ENCODE data around the gene ABLIM3.
A peak's percentile ranks its signal among the peaks of the same experiment; 100 is the strongest.

The ABLIM3 gene

GRCh38 chr5:149141224-149141956 lies at the start of gene ABLIM3:
Gene ABLIM3 (plus strand): TSS chr5:149141493. CDS start chr5:149142096, 603 bp downstream.
- H2AFZ ChIP-seq (ENCODE audit: low read depth, low read length), result peak within 1 kb of the TSS; percentile 74
- no peaks in the 10 kb centered on the region for H3K4me1 ChIP-seq (ENCODE audit: insufficient read depth, low read length)
- no peaks in the 10 kb centered on the region for H3K36me3 ChIP-seq (ENCODE audit: insufficient read depth, low read length)

GRCh38 chr5:149093625-149094024 lies 47.7 kb upstream of the ABLIM3 start:
- Histone ChIP-seq H3K27me3 (ENCODE audit: insufficient read depth, low read length) (no peaks in the 10 kb centered on the region), H3K4me1 (ENCODE audit: insufficient read depth, low read length) (no peaks in the 10 kb centered on the region), H3K36me3 (ENCODE audit: insufficient read depth, low read length) (no peaks in the 10 kb centered on the region), H3K9me3 (ENCODE audit: low read length) (no peaks in the 10 kb centered on the region), H3K4me3 (ENCODE audit: low read length) (no peak overlapping the region), H2AFZ (ENCODE audit: low read depth, low read length) (no peak overlapping the region)

More at GRCh38 chr5:149141224-149141956, at the start of gene ABLIM3:
- Histone ChIP-seq H3K9me3 (ENCODE audit: low read length) (no peaks in the 10 kb centered on the region), H3K27me3 (ENCODE audit: insufficient read depth, low read length) (peaks cover 15% of the 10 kb centered on the region), H3K4me3 (ENCODE audit: low read length) (peak within 1 kb of the TSS; percentile 39)

- Histone ChIP-seq H3K36me3 (ENCODE audit: insufficient read depth, low read length) (no peaks in the 10 kb centered on the region), H3K9me3 (ENCODE audit: low read length) (no peaks in the 10 kb centered on the region), H3K4me3 (ENCODE audit: low read length) (no peak overlapping the region), H3K27me3 (ENCODE audit: insufficient read depth, low read length) (no peaks in the 10 kb centered on the region), H3K4me1 (ENCODE audit: insufficient read depth, low read length) (no peaks in the 10 kb centered on the region), H2AFZ (ENCODE audit: low read depth, low read length) (no peak overlapping the region)
Measured at GRCh38 chr5:149094996-149095395, 46.3 kb upstream of the ABLIM3 start.

- Histone ChIP-seq H3K36me3 (ENCODE audit: insufficient read depth, low read length) (no peaks in the 10 kb centered on the region), H3K27me3 (ENCODE audit: insufficient read depth, low read length) (no peaks in the 10 kb centered on the region), H3K4me3 (ENCODE audit: low read length) (no peak overlapping the region), H3K9me3 (ENCODE audit: low read length) (no peaks in the 10 kb centered on the region), H2AFZ (ENCODE audit: low read depth, low read length) (no peak overlapping the region), H3K4me1 (ENCODE audit: insufficient read depth, low read length) (no peaks in the 10 kb centered on the region)
Measured at GRCh38 chr5:149099920-149100319, 41.4 kb upstream of the ABLIM3 start.

GRCh38 chr5:149100331-149100730 lies 41.0 kb upstream of the ABLIM3 start:
- Histone ChIP-seq H3K27me3 (ENCODE audit: insufficient read depth, low read length) (no peaks in the 10 kb centered on the region), H3K4me3 (ENCODE audit: low read length) (no peak overlapping the region), H2AFZ (ENCODE audit: low read depth, low read length) (no peak overlapping the region), H3K9me3 (ENCODE audit: low read length) (no peaks in the 10 kb centered on the region), H3K36me3 (ENCODE audit: insufficient read depth, low read length) (no peaks in the 10 kb centered on the region), H3K4me1 (ENCODE audit: insufficient read depth, low read length) (no peaks in the 10 kb centered on the region)

GRCh38 chr5:149108651-149109280 lies 32.5 kb upstream of the ABLIM3 start:
- no peaks in the 10 kb centered on the region for H3K9me3 ChIP-seq (ENCODE audit: low read length)
- no peaks in the 10 kb centered on the region for H3K4me1 ChIP-seq (ENCODE audit: insufficient read depth, low read length)
- H2AFZ ChIP-seq (ENCODE audit: low read depth, low read length), result no peak overlapping the region
- no peaks in the 10 kb centered on the region for H3K27me3 ChIP-seq (ENCODE audit: insufficient read depth, low read length)
- no peak overlapping the region for H3K4me3 ChIP-seq (ENCODE audit: low read length)
- H3K36me3 ChIP-seq (ENCODE audit: insufficient read depth, low read length), result no peaks in the 10 kb centered on the region

- Histone ChIP-seq H3K9me3 (ENCODE audit: low read length) (no peaks in the 10 kb centered on the region), H3K4me3 (ENCODE audit: low read length) (no peak overlapping the region), H3K36me3 (ENCODE audit: insufficient read depth, low read length) (no peaks in the 10 kb centered on the region)
Measured at GRCh38 chr5:149110406-149110805, 30.9 kb upstream of the ABLIM3 start.

GRCh38 chr5:149113669-149114068 lies 27.6 kb upstream of the ABLIM3 start:
- H3K9me3 ChIP-seq (ENCODE audit: low read length), result no peaks in the 10 kb centered on the region
- no peak overlapping the region for H3K4me3 ChIP-seq (ENCODE audit: low read length)
- H3K4me1 ChIP-seq (ENCODE audit: insufficient read depth, low read length), result no peaks in the 10 kb centered on the region
- no peak overlapping the region for H2AFZ ChIP-seq (ENCODE audit: low read depth, low read length)
- no peaks in the 10 kb centered on the region for H3K36me3 ChIP-seq (ENCODE audit: insufficient read depth, low read length)
- H3K27me3 ChIP-seq (ENCODE audit: insufficient read depth, low read length), result no peaks in the 10 kb centered on the region

More at GRCh38 chr5:149110406-149110805, 30.9 kb upstream of the ABLIM3 start:
- Histone ChIP-seq H3K27me3 (ENCODE audit: insufficient read depth, low read length) (no peaks in the 10 kb centered on the region), H2AFZ (ENCODE audit: low read depth, low read length) (no peak overlapping the region), H3K4me1 (ENCODE audit: insufficient read depth, low read length) (no peaks in the 10 kb centered on the region)

GRCh38 chr5:149114403-149115312 lies 26.6 kb upstream of the ABLIM3 start:
- Histone ChIP-seq H2AFZ (ENCODE audit: low read depth, low read length) (no peak overlapping the region), H3K9me3 (ENCODE audit: low read length) (no peaks in the 10 kb centered on the region), H3K27me3 (ENCODE audit: insufficient read depth, low read length) (no peaks in the 10 kb centered on the region), H3K36me3 (ENCODE audit: insufficient read depth, low read length) (no peaks in the 10 kb centered on the region), H3K4me3 (ENCODE audit: low read length) (no peak overlapping the region), H3K4me1 (ENCODE audit: insufficient read depth, low read length) (no peaks in the 10 kb centered on the region)

- Histone ChIP-seq H3K4me3 (ENCODE audit: low read length) (no peak overlapping the region), H3K9me3 (ENCODE audit: low read length) (no peaks in the 10 kb centered on the region), H2AFZ (ENCODE audit: low read depth, low read length) (no peak overlapping the region), H3K4me1 (ENCODE audit: insufficient read depth, low read length) (no peaks in the 10 kb centered on the region), H3K36me3 (ENCODE audit: insufficient read depth, low read length) (no peaks in the 10 kb centered on the region), H3K27me3 (ENCODE audit: insufficient read depth, low read length) (no peaks in the 10 kb centered on the region)
Measured at GRCh38 chr5:149117970-149118369, 23.3 kb upstream of the ABLIM3 start.

- H3K9me3 ChIP-seq (ENCODE audit: low read length), result no peaks in the 10 kb centered on the region
- H3K27me3 ChIP-seq (ENCODE audit: insufficient read depth, low read length), result no peaks in the 10 kb centered on the region
- H2AFZ ChIP-seq (ENCODE audit: low read depth, low read length), result no peak overlapping the region
- no peaks in the 10 kb centered on the region for H3K4me1 ChIP-seq (ENCODE audit: insufficient read depth, low read length)
- no peak overlapping the region for H3K4me3 ChIP-seq (ENCODE audit: low read length)
- H3K36me3 ChIP-seq (ENCODE audit: insufficient read depth, low read length), result no peaks in the 10 kb centered on the region
Measured at GRCh38 chr5:149118463-149118862, 22.8 kb upstream of the ABLIM3 start.

GRCh38 chr5:149121145-149121544 lies 20.1 kb upstream of the ABLIM3 start:
- Histone ChIP-seq H3K27me3 (ENCODE audit: insufficient read depth, low read length) (no peaks in the 10 kb centered on the region), H2AFZ (ENCODE audit: low read depth, low read length) (no peak overlapping the region), H3K4me1 (ENCODE audit: insufficient read depth, low read length) (no peaks in the 10 kb centered on the region), H3K36me3 (ENCODE audit: insufficient read depth, low read length) (no peaks in the 10 kb centered on the region), H3K9me3 (ENCODE audit: low read length) (no peaks in the 10 kb centered on the region), H3K4me3 (ENCODE audit: low read length) (no peak overlapping the region)

- Histone ChIP-seq H2AFZ (ENCODE audit: low read depth, low read length) (no peak overlapping the region), H3K9me3 (ENCODE audit: low read length) (no peaks in the 10 kb centered on the region), H3K4me1 (ENCODE audit: insufficient read depth, low read length) (no peaks in the 10 kb centered on the region), H3K4me3 (ENCODE audit: low read length) (no peak overlapping the region), H3K27me3 (ENCODE audit: insufficient read depth, low read length) (no peaks in the 10 kb centered on the region), H3K36me3 (ENCODE audit: insufficient read depth, low read length) (no peaks in the 10 kb centered on the region)
Measured at GRCh38 chr5:149123211-149123610, 18.1 kb upstream of the ABLIM3 start.
